ENCODE data around the gene RASAL2.
A peak's percentile ranks its signal among the peaks of the same experiment; 100 is the strongest.

The RASAL2 gene

GRCh38 chr1:178528953-178529335 is 435.0 kb downstream of the RASAL2 start:
- no peak for DNase-seq

GRCh38 chr1:178529364-178530036 is 435.6 kb downstream of the RASAL2 start:
- DNase-seq: no peak

- no peak for DNase-seq
Measured at GRCh38 chr1:178530037-178530402, 436.1 kb downstream of the RASAL2 start.

GRCh38 chr1:178530502-178530901 is 436.6 kb downstream of the RASAL2 start:
- no peak for DNase-seq

GRCh38 chr1:178531887-178532286 is 438.0 kb downstream of the RASAL2 start:
- no peak for DNase-seq

- peak; percentile 81 for DNase-seq
Measured at GRCh38 chr1:178532392-178532791, 438.5 kb downstream of the RASAL2 start.

GRCh38 chr1:178533121-178533946 is 439.4 kb downstream of the RASAL2 start:
- DNase-seq: no peak
